Measurements from ENCODE around the gene PRKCH. TPM values are rescaled to one million over a fixed set of nuclear protein-coding genes. Genes with fewer than 3 reads are reported as not detected.

PRKCH gene
- total RNA-seq, 4 donors from 2014 or later = 17.9 to 28.7 (median 25.0) TPM

DNA sequence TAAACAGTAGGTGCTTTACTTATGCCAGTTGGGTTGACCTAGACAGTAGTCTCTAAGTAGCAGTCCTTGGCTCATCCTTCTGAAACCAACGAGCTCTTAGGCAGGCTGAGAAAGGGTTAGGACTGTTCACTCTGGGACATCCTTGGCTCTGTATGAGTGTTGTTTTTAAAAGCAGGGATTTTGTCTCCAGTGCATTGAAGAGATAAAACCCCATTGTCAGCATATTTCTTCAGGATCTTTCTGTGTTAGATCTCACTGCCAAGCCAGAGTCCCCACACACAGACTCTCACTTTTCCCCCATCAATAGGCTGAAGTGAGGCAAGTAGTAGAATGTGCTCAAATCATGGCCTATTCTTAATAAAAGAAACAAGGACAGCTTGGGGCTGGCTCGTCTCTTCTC is 250.5 kb downstream of the PRKCH start:
- no peak for TF ChIP-seq POLR2AphosphoS5 (IDR thresholded peaks at IDR 0.05)
- no peak for TF ChIP-seq POLR2A (IDR thresholded peaks at IDR 0.05)
- TF ChIP-seq EP300 (IDR thresholded peaks at IDR 0.05) = no peak
- TF ChIP-seq, protein P1, sequence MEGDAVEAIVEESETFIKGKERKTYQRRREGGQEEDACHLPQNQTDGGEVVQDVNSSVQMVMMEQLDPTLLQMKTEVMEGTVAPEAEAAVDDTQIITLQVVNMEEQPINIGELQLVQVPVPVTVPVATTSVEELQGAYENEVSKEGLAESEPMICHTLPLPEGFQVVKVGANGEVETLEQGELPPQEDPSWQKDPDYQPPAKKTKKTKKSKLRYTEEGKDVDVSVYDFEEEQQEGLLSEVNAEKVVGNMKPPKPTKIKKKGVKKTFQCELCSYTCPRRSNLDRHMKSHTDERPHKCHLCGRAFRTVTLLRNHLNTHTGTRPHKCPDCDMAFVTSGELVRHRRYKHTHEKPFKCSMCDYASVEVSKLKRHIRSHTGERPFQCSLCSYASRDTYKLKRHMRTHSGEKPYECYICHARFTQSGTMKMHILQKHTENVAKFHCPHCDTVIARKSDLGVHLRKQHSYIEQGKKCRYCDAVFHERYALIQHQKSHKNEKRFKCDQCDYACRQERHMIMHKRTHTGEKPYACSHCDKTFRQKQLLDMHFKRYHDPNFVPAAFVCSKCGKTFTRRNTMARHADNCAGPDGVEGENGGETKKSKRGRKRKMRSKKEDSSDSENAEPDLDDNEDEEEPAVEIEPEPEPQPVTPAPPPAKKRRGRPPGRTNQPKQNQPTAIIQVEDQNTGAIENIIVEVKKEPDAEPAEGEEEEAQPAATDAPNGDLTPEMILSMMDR (IDR thresholded peaks at IDR 0.05) = no peak
- H3K27ac ChIP-seq = no peak overlapping the region
- no peaks in the 10 kb centered on the region for H3K27me3 ChIP-seq
- no peaks in the 10 kb centered on the region for H3K9me3 ChIP-seq
- no peaks in the 10 kb centered on the region for H3K36me3 ChIP-seq
- ATAC-seq = no peak
- WGBS, 2 donors (ENCODE audit: low coverage in 1 of 2) = 51 to 100% methylated on average over 1 to 2 of the region's 2 CpGs
- peaks cover 5 to 59% (median 32%) of the 10 kb centered on the region in 3 donors for H3K4me1 ChIP-seq
- H3K4me3 ChIP-seq = no peak overlapping the region

DNA sequence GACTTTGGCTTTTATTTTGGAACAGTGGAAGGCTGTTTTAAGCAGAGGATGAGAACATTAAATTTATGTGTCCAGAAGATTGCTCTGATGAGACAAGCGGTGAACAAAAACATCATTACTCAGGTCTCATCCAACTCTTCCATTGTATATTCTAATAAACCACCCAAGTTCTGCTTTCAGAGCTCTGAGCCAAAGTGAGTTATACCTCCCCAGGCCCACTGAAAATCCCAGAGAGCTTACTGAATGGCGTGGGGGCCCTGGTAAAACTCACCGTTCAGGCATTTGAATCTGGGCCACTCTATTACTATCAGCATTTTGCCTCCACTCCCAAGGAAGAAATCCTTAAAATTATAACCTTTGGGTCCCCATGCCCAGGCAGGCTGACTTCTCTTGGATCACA is 251.9 kb downstream of the PRKCH start:
- 46 to 78% methylated on average over 3 of the region's 3 CpGs for WGBS, 2 donors (ENCODE audit: low coverage in 1 of 2)
- Histone ChIP-seq H3K9me3 (no peaks in the 10 kb centered on the region), H3K27ac (peak overlapping the region; percentile 60 to 71 (median 64)), H3K27me3 (no peaks in the 10 kb centered on the region), H3K4me1 (peaks cover 9 to 59% (median 26%) of the 10 kb centered on the region in 3 donors), H3K4me3 (no peak overlapping the region), H3K36me3 (no peaks in the 10 kb centered on the region)
- TF ChIP-seq POLR2AphosphoS5 (IDR thresholded peaks at IDR 0.05) (no peak), POLR2A (IDR thresholded peaks at IDR 0.05) (no peak), EP300 (IDR thresholded peaks at IDR 0.05) (no peak)
- TF ChIP-seq, protein P1 (IDR thresholded peaks at IDR 0.05) = no peak
- ATAC-seq = no peak

DNA sequence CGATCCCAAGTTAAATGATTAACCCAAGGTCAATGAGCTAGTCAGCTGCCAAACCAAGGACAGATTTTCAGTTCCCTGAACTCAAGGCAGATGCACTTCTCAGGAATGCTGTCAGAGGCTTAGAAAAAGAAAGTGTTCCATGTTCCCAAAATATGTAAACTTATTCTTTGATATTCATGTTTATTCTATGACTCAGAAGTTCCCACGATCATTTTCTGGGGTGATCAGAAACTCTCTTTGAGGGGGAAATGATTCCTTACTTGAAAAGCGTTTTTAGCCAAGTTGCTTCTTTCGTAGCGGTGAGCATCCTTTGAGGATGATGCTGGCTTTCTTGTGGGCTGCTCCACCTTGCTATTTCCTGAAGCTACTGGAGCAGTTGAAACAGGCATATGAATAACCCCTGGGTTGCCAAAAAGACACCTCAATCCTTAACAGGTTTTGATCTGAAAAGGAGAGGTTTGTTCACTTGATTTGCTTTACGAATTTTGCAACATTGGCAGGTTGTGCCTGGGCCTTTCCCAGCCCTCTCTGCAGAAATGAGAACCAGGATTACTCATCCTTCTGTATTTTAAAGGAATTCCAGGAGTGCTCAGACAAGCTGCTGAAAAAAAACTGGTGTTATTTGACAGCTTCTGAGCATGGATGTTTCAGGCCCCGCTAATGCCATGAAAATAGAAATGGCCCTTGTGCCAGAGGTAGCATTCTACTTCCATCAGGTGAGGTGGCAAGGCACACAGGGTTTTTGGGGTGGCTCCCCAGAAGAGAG is 252.6 kb downstream of the PRKCH start:
- H3K4me3 ChIP-seq = no peak overlapping the region
- H3K36me3 ChIP-seq = no peaks in the 10 kb centered on the region
- no peaks in the 10 kb centered on the region for H3K27me3 ChIP-seq
- 38 to 50% methylated on average over 7 of the region's 7 CpGs for WGBS, 2 donors (ENCODE audit: low coverage in 1 of 2)
- peak; percentile 50 for ATAC-seq
- TF ChIP-seq POLR2AphosphoS5 (IDR thresholded peaks at IDR 0.05) (peak; percentile 11), POLR2A (IDR thresholded peaks at IDR 0.05) (no peak)
- no peaks in the 10 kb centered on the region for H3K9me3 ChIP-seq
- H3K4me1 ChIP-seq = peaks cover 9 to 53% (median 20%) of the 10 kb centered on the region in 3 donors
- peak overlapping the region; percentile 60 to 71 (median 64) for H3K27ac ChIP-seq

DNA sequence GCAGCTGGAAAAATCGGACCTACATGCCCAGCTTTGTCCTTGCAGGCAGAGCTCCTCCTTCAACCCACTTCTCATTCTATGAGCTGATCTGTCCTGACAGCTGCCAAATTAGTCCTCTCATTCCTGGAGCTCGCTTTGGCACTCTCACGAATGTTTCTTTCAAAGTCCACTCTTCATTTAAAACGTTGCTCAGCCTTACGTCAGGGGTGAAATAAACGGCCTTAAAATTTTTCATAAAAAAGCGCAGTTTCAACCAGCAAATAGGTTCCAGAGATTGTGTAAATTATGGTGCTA is 253.1 kb downstream of the PRKCH start:
- no peak overlapping the region for H3K4me3 ChIP-seq
- no peak for ATAC-seq

DNA sequence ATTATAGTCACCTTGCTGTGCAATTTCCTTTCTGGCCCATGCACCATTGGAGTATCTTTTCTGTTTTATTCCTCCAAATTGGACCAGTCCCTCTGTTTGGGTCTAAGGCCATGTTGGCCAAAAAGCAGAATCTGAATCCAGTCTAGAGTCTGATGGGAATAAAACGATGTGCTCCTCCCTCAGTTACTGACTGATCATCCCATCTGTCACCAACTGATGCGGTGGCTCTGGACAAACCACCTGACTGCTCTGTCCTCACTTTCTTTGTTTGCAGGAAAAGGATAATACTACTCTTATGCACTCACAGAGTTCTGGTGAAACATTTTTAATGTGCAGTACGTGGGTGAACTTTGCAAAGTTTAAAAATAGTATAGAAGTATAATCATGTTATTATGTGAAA is 253.7 kb downstream of the PRKCH start:
- Histone ChIP-seq H3K4me1 (peaks cover 9 to 41% (median 9%) of the 10 kb centered on the region in 3 donors), H3K27me3 (no peaks in the 10 kb centered on the region), H3K36me3 (no peaks in the 10 kb centered on the region), H3K27ac (peak overlapping the region in 1 of 4 donors; percentile 65), H3K9me3 (no peaks in the 10 kb centered on the region), H3K4me3 (no peak overlapping the region)
- ATAC-seq = no peak
- WGBS, 2 donors (ENCODE audit: low coverage in 1 of 2) = 77 to 81% methylated on average over 2 to 3 of the region's 3 CpGs
- TF ChIP-seq POLR2AphosphoS5 (IDR thresholded peaks at IDR 0.05) (no peak), EP300 (IDR thresholded peaks at IDR 0.05) (no peak), POLR2A (IDR thresholded peaks at IDR 0.05) (no peak)
- TF ChIP-seq, protein P1 (IDR thresholded peaks at IDR 0.05) = no peak

More for the DNA sequence above, 253.1 kb downstream of the PRKCH start:
- WGBS, 2 donors (ENCODE audit: low coverage in 1 of 2) = 83 to 88% methylated on average over 3 to 7 of the region's 7 CpGs
- Histone ChIP-seq H3K9me3 (no peaks in the 10 kb centered on the region), H3K27me3 (no peaks in the 10 kb centered on the region), H3K27ac (peak overlapping the region in 3 of 4 donors; percentile 64 to 71 (median 65)), H3K4me1 (peaks cover 9 to 48% (median 15%) of the 10 kb centered on the region in 3 donors), H3K36me3 (no peaks in the 10 kb centered on the region)
- TF ChIP-seq, protein P1 (IDR thresholded peaks at IDR 0.05) = no peak
- TF ChIP-seq POLR2A (IDR thresholded peaks at IDR 0.05) = no peak
- TF ChIP-seq POLR2AphosphoS5 (IDR thresholded peaks at IDR 0.05) = no peak
- TF ChIP-seq EP300 (IDR thresholded peaks at IDR 0.05) = no peak
